Large intestine (tissue), 12 donors: ENCODE measurements around the gene TRIP10. TPM values are rescaled to one million over a fixed set of nuclear protein-coding genes. Genes with fewer than 3 reads are reported as not detected.

ENCODE experiments used
- DNase-seq, 2 donors: peaks; one replicate each; pipeline versions ENCODE4 v3.0.0 to v3.0.0-alpha.2; 2013
- H3K27ac ChIP-seq: one replicate; pipeline ENCODE4 v1.5.1; 2013; ENCODE audit warnings: low read length
- H3K27me3 ChIP-seq: 2 replicates; pipeline ENCODE4 v1.6.1; 2013; ENCODE audit warnings: low read length; ENCODE audit not compliant: control insufficient read depth, insufficient read depth
- H3K36me3 ChIP-seq: 2 replicates; pipeline ENCODE4 v1.6.1; 2013; ENCODE audit warnings: low read length; ENCODE audit not compliant: control insufficient read depth, insufficient read depth
- H3K4me1 ChIP-seq: one replicate; pipeline ENCODE4 v1.6.1; 2013; ENCODE audit warnings: low read length; ENCODE audit not compliant: control insufficient read depth, insufficient read depth
- H3K4me3 ChIP-seq: one replicate; pipeline ENCODE4 v1.5.1; 2013; ENCODE audit warnings: low read length
- H3K9me3 ChIP-seq: one replicate; pipeline ENCODE4 v1.6.1; 2013; ENCODE audit warnings: mild to moderate bottlenecking, low read depth, low read length, moderate library complexity; ENCODE audit not compliant: control insufficient read depth
- WGBS: methylation state at CpG from one replicate; pipeline ENCODE4 v1.1.5; 2013; ENCODE audit warnings: low lambda C conversion rate; ENCODE audit not compliant: insufficient coverage; 5-methylcytosine and 5-hydroxymethylcytosine counted together
- long read RNA-seq, 11 donors: transcript quantifications; one replicate each; lab custom pipeline, GENCODE V29; 2026
- polyA plus RNA-seq: library from polyadenylated mRNA; unstranded; fragments of 120-200 nt; gene quantifications from one replicate; pipeline ENCODE4 v1.2.1, GENCODE V29; 2013

TRIP10 gene
- polyA plus RNA-seq: 96.0 TPM
- long read RNA-seq, donor 1, partial matches to known transcripts: 6 of 9 reads
- long read RNA-seq, donor 1, other reads (novel, unspliced or antisense): 0 of 9 reads
- long read RNA-seq, donor 2, transcript TRIP10-202 (14 exons, 2,035 nt): major isoform, 9 of 42 reads
- long read RNA-seq, donor 2, partial matches to known transcripts: 30 of 42 reads
- long read RNA-seq, donor 2, other reads (novel, unspliced or antisense): 0 of 42 reads
- long read RNA-seq, donor 3: 0 reads
- long read RNA-seq, donor 4: 0 reads
- long read RNA-seq, donor 5, transcript TRIP10-202 (14 exons, 2,035 nt): major isoform, 7 of 18 reads
- long read RNA-seq, donor 5, partial matches to known transcripts: 10 of 18 reads
- long read RNA-seq, donor 5, other reads (novel, unspliced or antisense): 0 of 18 reads
- long read RNA-seq, donor 6, transcript TRIP10-202 (14 exons, 2,035 nt): major isoform, 12 of 51 reads
- long read RNA-seq, donor 6, partial matches to known transcripts: 37 of 51 reads
- long read RNA-seq, donor 6, other reads (novel, unspliced or antisense): 0 of 51 reads
- long read RNA-seq, donor 7, transcript TRIP10-202 (14 exons, 2,035 nt): major isoform, 6 of 6 reads
- long read RNA-seq, donor 7, partial matches to known transcripts: 0 of 6 reads
- long read RNA-seq, donor 7, other reads (novel, unspliced or antisense): 0 of 6 reads
- long read RNA-seq, donor 8, transcript TRIP10-202 (14 exons, 2,035 nt): major isoform, 9 of 30 reads
- long read RNA-seq, donor 8, partial matches to known transcripts: 20 of 30 reads
- long read RNA-seq, donor 8, other reads (novel, unspliced or antisense): 0 of 30 reads
- long read RNA-seq, donor 9, transcript TRIP10-202 (14 exons, 2,035 nt): major isoform, 5 of 45 reads
- long read RNA-seq, donor 9, partial matches to known transcripts: 39 of 45 reads
- long read RNA-seq, donor 9, other reads (novel, unspliced or antisense): 0 of 45 reads
- long read RNA-seq, donor 10, transcript TRIP10-202 (14 exons, 2,035 nt): major isoform, 17 of 44 reads
- long read RNA-seq, donor 10, partial matches to known transcripts: 25 of 44 reads
- long read RNA-seq, donor 10, other reads (novel, unspliced or antisense): 0 of 44 reads
- long read RNA-seq, donor 11, transcript TRIP10-202 (14 exons, 2,035 nt): major isoform, 15 of 28 reads
- long read RNA-seq, donor 11, partial matches to known transcripts: 10 of 28 reads
- long read RNA-seq, donor 11, other reads (novel, unspliced or antisense): 0 of 28 reads

- no peaks in the 10 kb centered on the region for H3K9me3 ChIP-seq
- peak; percentile 74 to 77 for DNase-seq
- no CpG with 5 or more reads among the region's 47 CpGs for WGBS
- peaks cover 19% of the 10 kb centered on the region for H3K36me3 ChIP-seq
- peak within 1 kb of the TSS; percentile 90 for H3K4me3 ChIP-seq
- H3K4me1 ChIP-seq: peaks cover 26% of the 10 kb centered on the region
- H3K27ac ChIP-seq: peak within 1 kb of the TSS; percentile 90
- no peaks in the 10 kb centered on the region for H3K27me3 ChIP-seq
Measured at GRCh38 chr19:6739390-6739882, at the start of gene TRIP10. Gene TRIP10, plus strand, starts transcription at chr19:6739680. Its CDS starts 82 bp downstream, at chr19:6739762.

GRCh38 chr19:6690160-6690885 is 49.2 kb upstream of the TRIP10 start:
- H3K27me3 ChIP-seq: no peaks in the 10 kb centered on the region
- H3K36me3 ChIP-seq: no peaks in the 10 kb centered on the region
- no peaks in the 10 kb centered on the region for H3K4me1 ChIP-seq
- H3K4me3 ChIP-seq: no peak overlapping the region
- no CpG with 5 or more reads among the region's 11 CpGs for WGBS
- no peak overlapping the region for H3K27ac ChIP-seq
- H3K9me3 ChIP-seq: no peaks in the 10 kb centered on the region
- no peak for DNase-seq

- Histone ChIP-seq H3K9me3 (no peaks in the 10 kb centered on the region), H3K36me3 (no peaks in the 10 kb centered on the region), H3K4me3 (no peak overlapping the region), H3K4me1 (no peaks in the 10 kb centered on the region), H3K27ac (no peak overlapping the region), H3K27me3 (no peaks in the 10 kb centered on the region)
- DNase-seq: no peak
- WGBS: no CpG with 5 or more reads among the region's 8 CpGs
Measured at GRCh38 chr19:6691342-6691741, 48.1 kb upstream of the TRIP10 start.

- WGBS: no CpG with 5 or more reads among the region's 10 CpGs
- no peak overlapping the region for H3K4me3 ChIP-seq
- H3K27me3 ChIP-seq: no peaks in the 10 kb centered on the region
- no peaks in the 10 kb centered on the region for H3K4me1 ChIP-seq
- no peaks in the 10 kb centered on the region for H3K36me3 ChIP-seq
- DNase-seq: no peak
- H3K27ac ChIP-seq: no peak overlapping the region
- no peaks in the 10 kb centered on the region for H3K9me3 ChIP-seq
Measured at GRCh38 chr19:6692027-6692426, 47.5 kb upstream of the TRIP10 start.

GRCh38 chr19:6693056-6693471 is 46.4 kb upstream of the TRIP10 start:
- Histone ChIP-seq H3K27ac (no peak overlapping the region), H3K27me3 (no peaks in the 10 kb centered on the region), H3K4me3 (no peak overlapping the region), H3K9me3 (no peaks in the 10 kb centered on the region), H3K36me3 (no peaks in the 10 kb centered on the region), H3K4me1 (no peaks in the 10 kb centered on the region)
- no peak for DNase-seq
- WGBS: no CpG with 5 or more reads among the region's 13 CpGs

GRCh38 chr19:6693681-6694080 is 45.8 kb upstream of the TRIP10 start:
- Histone ChIP-seq H3K9me3 (no peaks in the 10 kb centered on the region), H3K36me3 (no peaks in the 10 kb centered on the region), H3K4me1 (no peaks in the 10 kb centered on the region), H3K27ac (no peak overlapping the region), H3K4me3 (no peak overlapping the region), H3K27me3 (no peaks in the 10 kb centered on the region)
- no peak for DNase-seq
- WGBS: no CpG with 5 or more reads among the region's 7 CpGs

GRCh38 chr19:6694147-6694815 is 45.2 kb upstream of the TRIP10 start:
- Histone ChIP-seq H3K36me3 (no peaks in the 10 kb centered on the region), H3K9me3 (no peaks in the 10 kb centered on the region), H3K4me3 (no peak overlapping the region), H3K4me1 (no peaks in the 10 kb centered on the region), H3K27ac (no peak overlapping the region), H3K27me3 (no peaks in the 10 kb centered on the region)
- no peak for DNase-seq
- WGBS: no CpG with 5 or more reads among the region's 25 CpGs

GRCh38 chr19:6696239-6696820 is 43.1 kb upstream of the TRIP10 start:
- no peaks in the 10 kb centered on the region for H3K9me3 ChIP-seq
- H3K27ac ChIP-seq: no peak overlapping the region
- DNase-seq: no peak
- no peaks in the 10 kb centered on the region for H3K36me3 ChIP-seq
- no peaks in the 10 kb centered on the region for H3K27me3 ChIP-seq
- H3K4me1 ChIP-seq: no peaks in the 10 kb centered on the region
- whole genome bisulfite sequencing: no CpG with 5 or more reads among the region's 18 CpGs
- no peak overlapping the region for H3K4me3 ChIP-seq

- no peak for DNase-seq
- no peak overlapping the region for H3K4me3 ChIP-seq
- WGBS: no CpG with 5 or more reads among the region's 13 CpGs
- no peaks in the 10 kb centered on the region for H3K36me3 ChIP-seq
- H3K27me3 ChIP-seq: no peaks in the 10 kb centered on the region
- H3K4me1 ChIP-seq: no peaks in the 10 kb centered on the region
- no peak overlapping the region for H3K27ac ChIP-seq
- no peaks in the 10 kb centered on the region for H3K9me3 ChIP-seq
Measured at GRCh38 chr19:6697291-6697690, 42.2 kb upstream of the TRIP10 start.
